Caco-2 (cell line): ENCODE results near the gene RHBDD1. TPM values are rescaled to one million over a fixed set of nuclear protein-coding genes. Genes with fewer than 3 reads are reported as not detected.

Experiments used
- BruUV-seq: library from RNA; stranded (reverse); fragments of 400-500 nt; replicated peaks from 2 replicates; lab custom pipeline; 2021; lab: Mats Ljungman, UMichigan
- CTCF ChIA-PET: fragments of 300-600 bp; sonication (Branson Sonifier 250); formaldehyde crosslinking; loops from one replicate; lab custom pipeline; 2022; ENCODE audit warnings: antibody characterized with exemption; lab: Charles Lee
- POLR2A ChIA-PET: fragments of 300-600 bp; sonication (Branson Sonifier 250); formaldehyde crosslinking; loops from one replicate; lab custom pipeline; 2022; ENCODE audit warnings: antibody characterized with exemption; lab: Charles Lee
- DNase-seq, 2 experiments: peaks; one replicate each; pipeline versions ENCODE4 v3.0.0 to v3.0.0-alpha.2; 2020 to 2022
- H3K27me3 ChIP-seq: replicated peaks from 2 replicates; pipeline ENCODE4 v1.6.0; 2011; ENCODE audit warnings: low read length; ENCODE audit not compliant: control insufficient read depth, insufficient read depth
- H3K36me3 ChIP-seq: 2 replicates; pipeline ENCODE4 v1.5.1; 2011; ENCODE audit warnings: low read length; ENCODE audit not compliant: control insufficient read depth, insufficient read depth
- H3K4me1 ChIP-seq: fragments of 250-450 bp; sonication (Bioruptor Pico); 2 replicates; pipeline ENCODE4 v1.5.1; 2020; ENCODE audit warnings: mild to moderate bottlenecking
- H3K4me3 ChIP-seq: 2 replicates; pipeline ENCODE4 v1.5.1; 2011; ENCODE audit warnings: low read depth, mild to moderate bottlenecking, control low read depth, low read length
- H3K9me3 ChIP-seq: fragments of 250-450 bp; sonication (Bioruptor Pico); 2 replicates; pipeline ENCODE4 v1.5.1; 2020; ENCODE audit warnings: mild to moderate bottlenecking, moderate library complexity
- H3K27ac Mint-ChIP-seq: one replicate; pipeline ENCODE4 v1.8.0; 2022; ENCODE audit warnings: mixed read lengths; ENCODE audit not compliant: unreplicated experiment
- H3K27me3 Mint-ChIP-seq: one replicate; pipeline ENCODE4 v1.8.0; 2022; ENCODE audit warnings: mixed read lengths; ENCODE audit not compliant: insufficient read depth, unreplicated experiment
- H3K36me3 Mint-ChIP-seq: one replicate; pipeline ENCODE4 v1.8.0; 2022; ENCODE audit warnings: mild to moderate bottlenecking, mixed read lengths; ENCODE audit not compliant: insufficient read depth, unreplicated experiment
- H3K4me1 Mint-ChIP-seq: one replicate; pipeline ENCODE4 v1.8.0; 2022; ENCODE audit warnings: low read depth, mixed read lengths; ENCODE audit not compliant: unreplicated experiment
- H3K4me3 Mint-ChIP-seq: one replicate; pipeline ENCODE4 v1.8.0; 2022; ENCODE audit warnings: mild to moderate bottlenecking, moderate library complexity, mixed read lengths; ENCODE audit not compliant: unreplicated experiment
- H3K9me3 Mint-ChIP-seq: one replicate; pipeline ENCODE4 v1.8.0; 2022; ENCODE audit warnings: mixed read lengths; ENCODE audit not compliant: unreplicated experiment
- intact Hi-C: fragments of 100-400 bp; cut with micrococcal nuclease; formaldehyde crosslinking; loops from one replicate; pipeline ENCODE4 v1.10.0; 2022; ENCODE audit not compliant: unreplicated experiment
- total RNA-seq: library from RNA; stranded (reverse); gene quantifications from 2 replicates; pipeline ENCODE4 v1.2.3, GENCODE V29; 2022
- TF ChIP-seq, protein P1 (sequence below), 2 experiments: fragments of 200-600 bp in 1 of 2; IDR thresholded peaks; 1 replicate in 1 of 2; 2 replicates in 1 of 2; pipeline versions ENCODE4 v1.5.1 to v1.8.0; 2011 to 2022; ENCODE audit warnings: antibody characterized with exemption in 1 of 2, control low read depth in 1 of 2, inconsistent platforms in 1 of 2, low read depth in 1 of 2, low read length in 1 of 2, mild to moderate bottlenecking in 1 of 2, moderate library complexity in 1 of 2; ENCODE audit not compliant: insufficient read depth in 1 of 2, severe bottlenecking in 1 of 2, unreplicated experiment in 1 of 2

The RHBDD1 gene
- total RNA-seq, 1 experiment from 2014 or later, result 14.3 TPM

DNA sequence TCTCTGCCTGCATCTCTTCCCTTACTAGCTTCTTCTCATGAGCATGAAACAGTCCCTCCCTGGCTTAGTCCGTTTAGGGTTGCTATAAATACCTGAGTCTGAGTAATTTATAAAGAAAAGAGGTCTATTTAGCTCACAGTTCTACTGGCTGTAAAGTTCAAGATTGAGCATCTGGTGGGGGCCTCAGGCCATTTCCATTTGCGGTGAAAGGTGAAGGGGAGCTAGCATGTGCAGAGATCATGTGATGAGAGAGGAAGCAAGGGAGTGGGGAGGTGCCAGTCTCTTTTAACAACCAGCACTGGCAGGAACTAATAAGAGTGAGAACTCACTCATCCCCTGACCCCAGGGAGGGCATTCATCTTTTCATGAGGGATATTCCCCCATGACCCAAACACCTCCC, 26.8 kb downstream of the RHBDD1 start:
- Histone ChIP-seq H3K36me3 (no peaks in the 10 kb centered on the region), H3K27me3 (no peaks in the 10 kb centered on the region), H3K4me1 (no peaks in the 10 kb centered on the region), H3K4me3 (no peak overlapping the region), H3K9me3 (no peaks in the 10 kb centered on the region)
- POLR2A ChIA-PET, result no interaction called here
- TF ChIP-seq, protein P1, sequence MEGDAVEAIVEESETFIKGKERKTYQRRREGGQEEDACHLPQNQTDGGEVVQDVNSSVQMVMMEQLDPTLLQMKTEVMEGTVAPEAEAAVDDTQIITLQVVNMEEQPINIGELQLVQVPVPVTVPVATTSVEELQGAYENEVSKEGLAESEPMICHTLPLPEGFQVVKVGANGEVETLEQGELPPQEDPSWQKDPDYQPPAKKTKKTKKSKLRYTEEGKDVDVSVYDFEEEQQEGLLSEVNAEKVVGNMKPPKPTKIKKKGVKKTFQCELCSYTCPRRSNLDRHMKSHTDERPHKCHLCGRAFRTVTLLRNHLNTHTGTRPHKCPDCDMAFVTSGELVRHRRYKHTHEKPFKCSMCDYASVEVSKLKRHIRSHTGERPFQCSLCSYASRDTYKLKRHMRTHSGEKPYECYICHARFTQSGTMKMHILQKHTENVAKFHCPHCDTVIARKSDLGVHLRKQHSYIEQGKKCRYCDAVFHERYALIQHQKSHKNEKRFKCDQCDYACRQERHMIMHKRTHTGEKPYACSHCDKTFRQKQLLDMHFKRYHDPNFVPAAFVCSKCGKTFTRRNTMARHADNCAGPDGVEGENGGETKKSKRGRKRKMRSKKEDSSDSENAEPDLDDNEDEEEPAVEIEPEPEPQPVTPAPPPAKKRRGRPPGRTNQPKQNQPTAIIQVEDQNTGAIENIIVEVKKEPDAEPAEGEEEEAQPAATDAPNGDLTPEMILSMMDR (IDR thresholded peaks at IDR 0.05; ENCODE audit: insufficient read depth in 1 of 2, low read depth in 1 of 2, low read length in 1 of 2, severe bottlenecking in 1 of 2, unreplicated experiment in 1 of 2), result no peak
- Mint-ChIP-seq H3K27ac (no peak overlapping the region), H3K9me3 (no peaks in the 10 kb centered on the region), H3K4me1 (no peaks in the 10 kb centered on the region), H3K27me3 (no peaks in the 10 kb centered on the region), H3K36me3 (no peaks in the 10 kb centered on the region), H3K4me3 (no peak overlapping the region)
- DNase-seq, result no peak
- intact Hi-C loops, result no loop called here
- CTCF ChIA-PET, result no interaction called here
- no TSS peak for BruUV-seq

DNA sequence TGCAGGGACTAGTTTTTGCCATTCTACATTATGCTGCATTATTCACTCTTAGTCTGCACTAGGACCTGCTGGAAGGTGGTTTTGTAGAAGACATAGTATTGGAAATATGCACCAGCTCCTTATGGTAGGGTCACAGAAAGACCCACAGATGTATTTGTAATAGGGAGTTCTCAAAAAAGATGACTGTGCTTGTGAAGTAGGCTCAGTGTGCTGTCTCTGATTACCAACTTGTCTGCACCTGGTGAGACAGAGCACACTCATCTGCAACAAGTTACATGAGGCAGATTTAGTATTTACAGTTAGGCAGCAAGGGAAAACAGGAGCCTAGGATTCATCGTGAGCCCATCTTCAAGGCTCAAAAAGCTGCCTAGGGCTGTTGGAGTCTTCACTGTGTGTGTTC, 29.4 kb downstream of the RHBDD1 start:
- no peak overlapping the region for H3K4me3 ChIP-seq
- no peaks in the 10 kb centered on the region for H3K9me3 ChIP-seq
- Mint-ChIP-seq H3K9me3 (no peaks in the 10 kb centered on the region), H3K27me3 (no peaks in the 10 kb centered on the region), H3K36me3 (no peaks in the 10 kb centered on the region), H3K4me1 (no peaks in the 10 kb centered on the region), H3K27ac (no peak overlapping the region), H3K4me3 (no peak overlapping the region)
- no TSS peak for BruUV-seq
- DNase-seq, result no peak
- H3K36me3 ChIP-seq, result no peaks in the 10 kb centered on the region
- TF ChIP-seq, protein P1 (IDR thresholded peaks at IDR 0.05; ENCODE audit: insufficient read depth in 1 of 2, low read depth in 1 of 2, low read length in 1 of 2, severe bottlenecking in 1 of 2, unreplicated experiment in 1 of 2), result no peak
- ChIA-PET CTCF (no interaction called here), POLR2A (no interaction called here)
- H3K4me1 ChIP-seq, result no peaks in the 10 kb centered on the region
- no peaks in the 10 kb centered on the region for H3K27me3 ChIP-seq
- intact Hi-C loops, result no loop called here

DNA sequence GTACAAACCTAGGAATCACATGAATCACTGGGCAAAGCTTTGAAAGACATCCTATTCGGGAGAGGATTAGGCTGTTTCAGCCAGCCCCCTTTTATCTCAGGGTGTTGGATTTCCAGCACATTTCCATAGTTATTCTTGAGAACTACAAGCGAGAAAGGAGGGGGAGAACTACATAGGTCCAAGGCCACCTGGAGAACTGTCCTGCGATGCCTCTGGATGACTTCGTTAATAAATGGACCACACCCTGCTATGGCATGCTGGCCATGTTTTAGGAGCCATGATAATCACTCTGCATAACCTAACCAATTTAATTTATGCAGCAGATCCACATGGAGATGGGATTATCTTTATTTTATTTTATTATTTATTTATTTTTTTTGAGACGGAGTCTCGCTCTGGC, 29.9 kb downstream of the RHBDD1 start:
- no peaks in the 10 kb centered on the region for H3K4me1 ChIP-seq
- CTCF ChIA-PET, result no interaction called here
- intact Hi-C loops, result no loop called here
- Mint-ChIP-seq H3K4me3 (no peak overlapping the region), H3K36me3 (no peaks in the 10 kb centered on the region), H3K27ac (no peak overlapping the region), H3K27me3 (no peaks in the 10 kb centered on the region), H3K4me1 (no peaks in the 10 kb centered on the region), H3K9me3 (no peaks in the 10 kb centered on the region)
- no peak overlapping the region for H3K4me3 ChIP-seq
- DNase-seq, result no peak
- BruUV-seq, result no TSS peak
- no peaks in the 10 kb centered on the region for H3K36me3 ChIP-seq
- TF ChIP-seq, protein P1 (IDR thresholded peaks at IDR 0.05; ENCODE audit: insufficient read depth in 1 of 2, low read depth in 1 of 2, low read length in 1 of 2, severe bottlenecking in 1 of 2, unreplicated experiment in 1 of 2), result no peak
- POLR2A ChIA-PET, result no interaction called here
- H3K27me3 ChIP-seq, result no peaks in the 10 kb centered on the region
- no peaks in the 10 kb centered on the region for H3K9me3 ChIP-seq
